GM18498 (cell line): ENCODE results near the gene EIF5B.

Experiments
- ATAC-seq: cut with Tn5 transposase; IDR thresholded peaks from one replicate; pipeline ENCODE4 v1.9.1; 2021; ENCODE audit warnings: mild to moderate bottlenecking, moderate library complexity; ENCODE audit not compliant: unreplicated experiment

EIF5B gene

GRCh38 chr2:99406137-99406536 lies 68.9 kb downstream of the EIF5B start:
- ATAC-seq, result no peak

- no peak for ATAC-seq
Observed at GRCh38 chr2:99410276-99410675, 73.1 kb downstream of the EIF5B start.

GRCh38 chr2:99414566-99414965 lies 77.4 kb downstream of the EIF5B start:
- ATAC-seq, result no peak

GRCh38 chr2:99417396-99417795 lies 80.2 kb downstream of the EIF5B start:
- ATAC-seq, result no peak

GRCh38 chr2:99420031-99420430 lies 82.8 kb downstream of the EIF5B start:
- no peak for ATAC-seq

GRCh38 chr2:99420751-99421299 lies 83.6 kb downstream of the EIF5B start:
- no peak for ATAC-seq

GRCh38 chr2:99421469-99421868 lies 84.3 kb downstream of the EIF5B start:
- no peak for ATAC-seq

- no peak for ATAC-seq
Observed at GRCh38 chr2:99422599-99422998, 85.4 kb downstream of the EIF5B start.

GRCh38 chr2:99424371-99424770 lies 87.2 kb downstream of the EIF5B start:
- ATAC-seq, result no peak

GRCh38 chr2:99425022-99425421 lies 87.8 kb downstream of the EIF5B start:
- no peak for ATAC-seq

- no peak for ATAC-seq
Observed at GRCh38 chr2:99430614-99431291, 93.6 kb downstream of the EIF5B start.

GRCh38 chr2:99431587-99432275 lies 94.5 kb downstream of the EIF5B start:
- ATAC-seq, result no peak

GRCh38 chr2:99433340-99433739 lies 96.2 kb downstream of the EIF5B start:
- ATAC-seq, result no peak

GRCh38 chr2:99436874-99437273 lies 99.7 kb downstream of the EIF5B start:
- no peak for ATAC-seq

- no peak for ATAC-seq
Observed at GRCh38 chr2:99439971-99440505, 102.8 kb downstream of the EIF5B start.

- no peak for ATAC-seq
Observed at GRCh38 chr2:99442837-99443236, 105.6 kb downstream of the EIF5B start.

- ATAC-seq, result peak; percentile 69
Observed at GRCh38 chr2:99444222-99444621, 107.0 kb downstream of the EIF5B start.

- no peak for ATAC-seq
Observed at GRCh38 chr2:99445065-99445464, 107.9 kb downstream of the EIF5B start.

- ATAC-seq, result no peak
Observed at GRCh38 chr2:99448556-99448955, 111.4 kb downstream of the EIF5B start.

GRCh38 chr2:99450199-99450598 lies 113.0 kb downstream of the EIF5B start:
- ATAC-seq, result no peak
